Measurements from ENCODE around the gene CIAO1. TPM values are rescaled to one million over a fixed set of nuclear protein-coding genes. Genes with fewer than 3 reads are reported as not detected.

CIAO1 gene
- total and polyA plus RNA-seq, 2 of the 13 experiments (the other 11 are each of a cell fraction or from before 2014, with no cell fraction given): 99.3 to 120 TPM

DNA sequence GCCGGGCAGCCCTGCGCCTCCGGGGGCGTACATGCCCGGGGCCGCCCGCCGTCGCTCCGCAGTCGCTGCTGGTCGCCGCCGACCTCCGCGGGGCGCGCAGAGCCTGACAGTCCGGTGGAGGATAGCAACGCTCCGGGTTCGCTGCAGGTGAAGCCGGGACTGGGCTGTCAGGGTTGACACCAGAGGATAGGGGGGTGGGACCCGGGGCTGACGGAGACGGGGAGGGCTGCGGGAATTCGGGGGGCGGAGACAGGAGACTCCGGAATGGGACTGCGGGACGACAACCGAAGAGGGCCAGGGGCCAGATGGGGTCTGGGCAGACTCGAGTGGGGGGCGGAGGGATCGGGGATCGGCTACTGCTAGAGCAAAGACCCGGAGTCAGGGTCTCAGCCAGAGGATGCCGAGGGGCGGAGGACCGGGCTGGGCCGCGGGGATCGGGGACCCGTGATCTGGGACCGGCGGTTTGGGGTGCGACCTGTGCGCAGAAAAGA lies 631 bp upstream of the CIAO1 start (continued):
- TF ChIP-seq, protein P1, sequence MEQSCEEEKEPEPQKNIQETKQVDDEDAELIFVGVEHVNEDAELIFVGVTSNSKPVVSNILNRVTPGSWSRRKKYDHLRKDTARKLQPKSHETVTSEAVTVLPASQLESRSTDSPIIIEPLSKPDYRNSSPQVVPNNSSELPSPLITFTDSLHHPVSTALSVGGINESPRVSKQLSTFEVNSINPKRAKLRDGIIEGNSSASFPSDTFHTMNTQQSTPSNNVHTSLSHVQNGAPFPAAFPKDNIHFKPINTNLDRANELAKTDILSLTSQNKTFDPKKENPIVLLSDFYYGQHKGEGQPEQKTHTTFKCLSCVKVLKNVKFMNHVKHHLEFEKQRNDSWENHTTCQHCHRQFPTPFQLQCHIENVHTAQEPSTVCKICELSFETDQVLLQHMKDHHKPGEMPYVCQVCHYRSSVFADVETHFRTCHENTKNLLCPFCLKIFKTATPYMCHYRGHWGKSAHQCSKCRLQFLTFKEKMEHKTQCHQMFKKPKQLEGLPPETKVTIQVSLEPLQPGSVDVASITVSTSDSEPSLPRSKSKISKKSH (CRISPR knock-in tag; IDR thresholded peaks at IDR 0.05; ENCODE audit: borderline replicate concordance): no peak
- TF ChIP-seq, protein P2, sequence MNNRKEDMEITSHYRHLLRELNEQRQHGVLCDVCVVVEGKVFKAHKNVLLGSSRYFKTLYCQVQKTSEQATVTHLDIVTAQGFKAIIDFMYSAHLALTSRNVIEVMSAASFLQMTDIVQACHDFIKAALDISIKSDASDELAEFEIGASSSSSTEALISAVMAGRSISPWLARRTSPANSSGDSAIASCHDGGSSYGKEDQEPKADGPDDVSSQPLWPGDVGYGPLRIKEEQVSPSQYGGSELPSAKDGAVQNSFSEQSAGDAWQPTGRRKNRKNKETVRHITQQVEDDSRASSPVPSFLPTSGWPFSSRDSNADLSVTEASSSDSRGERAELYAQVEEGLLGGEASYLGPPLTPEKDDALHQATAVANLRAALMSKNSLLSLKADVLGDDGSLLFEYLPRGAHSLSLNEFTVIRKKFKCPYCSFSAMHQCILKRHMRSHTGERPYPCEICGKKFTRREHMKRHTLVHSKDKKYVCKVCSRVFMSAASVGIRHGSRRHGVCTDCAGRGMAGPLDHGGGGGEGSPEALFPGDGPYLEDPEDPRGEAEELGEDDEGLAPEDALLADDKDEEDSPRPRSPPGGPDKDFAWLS (CRISPR knock-in tag; IDR thresholded peaks at IDR 0.05; ENCODE audit: borderline replicate concordance): 0 out of 2 replicates have a peak, but pooled peaks have one; percentile 17
- no peak; the same call in 1 of the 2 replicates for TF ChIP-seq ZNF543 (CRISPR knock-in tag; IDR thresholded peaks at IDR 0.05)

DNA sequence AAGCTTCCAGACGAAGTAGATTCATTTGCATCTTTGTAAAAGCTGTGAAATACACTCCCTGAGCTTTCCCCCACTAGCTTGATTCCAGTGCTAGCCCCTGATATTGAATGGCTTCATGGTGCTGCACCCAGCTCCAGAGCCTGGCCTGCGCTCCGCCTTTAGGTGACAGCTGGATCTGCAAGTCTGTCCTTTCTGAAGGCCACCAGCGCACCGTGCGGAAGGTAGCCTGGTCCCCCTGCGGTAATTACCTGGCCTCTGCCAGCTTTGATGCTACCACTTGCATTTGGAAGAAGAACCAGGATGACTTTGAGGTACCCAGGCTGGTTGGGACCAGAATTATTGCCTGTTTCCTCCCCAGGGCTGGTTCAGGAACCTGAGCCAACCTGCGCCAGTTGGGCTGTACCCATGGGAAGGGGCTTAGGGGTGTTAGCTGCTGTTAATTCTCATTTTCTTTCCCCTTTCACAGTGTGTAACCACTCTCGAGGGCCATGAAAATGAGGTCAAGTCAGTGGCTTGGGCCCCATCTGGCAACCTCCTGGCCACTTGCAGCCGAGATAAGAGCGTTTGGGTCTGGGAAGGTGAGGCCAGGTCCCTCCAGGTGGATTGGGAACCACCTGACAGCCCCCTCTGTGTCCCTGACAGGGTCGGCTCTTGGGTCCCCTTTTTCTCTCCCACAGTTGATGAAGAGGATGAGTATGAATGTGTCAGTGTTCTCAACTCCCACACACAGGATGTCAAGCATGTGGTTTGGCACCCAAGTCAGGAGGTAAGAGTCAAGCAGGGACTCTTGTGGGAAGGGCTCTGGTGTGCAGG lies 1.3 kb downstream of the CIAO1 start:
- POLR2A ChIA-PET: interaction anchor here (0.6 to 3.6 kb wide), 10 partner anchors 9 to 236 kb away, joined by 3 to 46 read pairs (median 7); partner anchors contain the start of genes NCAPH, SNRNP200 and STARD7
- BruUV-seq (replicated peaks): no TSS peak
- peak overlapping the region; percentile 86 for H3K9ac ChIP-seq (ENCODE audit: insufficient read depth, low read depth, low read length)
- H3K79me2 ChIP-seq (ENCODE audit: insufficient read depth, low read length): peaks cover 52% of the 10 kb centered on the region
- H3K36me3 ChIP-seq (replicated peaks in 1 of 2; ENCODE audit: control insufficient read depth in 1 of 2, insufficient read depth in 2 of 2, low read length in 2 of 2): peaks cover 18 to 42% of the 10 kb centered on the region in 2 experiments
- ATAC-seq (peak; percentile 59), FAIRE-seq (peak; percentile 59), DNase-seq (ENCODE audit: low spot score) (peak; percentile 73)
- WGBS (ENCODE audit: low lambda C conversion rate): 48% methylated on average over 12 of the region's 12 CpGs
- H4K20me1 ChIP-seq (ENCODE audit: insufficient read depth, low read length): peaks cover 6% of the 10 kb centered on the region
- H3K4me2 ChIP-seq (ENCODE audit: low read depth, low read length): peak overlapping the region; percentile 86
- no peaks in the 10 kb centered on the region; a peak in 1 of 5 replicates for H3K27me3 ChIP-seq (ENCODE audit: control insufficient read depth in 1 of 2, insufficient read depth in 2 of 2, low read length in 2 of 2)
- H3K9me3 ChIP-seq (ENCODE audit: low read length): no peaks in the 10 kb centered on the region
- intact Hi-C loops (cut with micrococcal nuclease; ENCODE audit: unreplicated experiment) (loop anchor here (2.0 kb wide), 1 partner anchor 241 kb away; no protein-coding TSS in a partner anchor), in situ Hi-C loops (cut with HindIII; ENCODE audit: extremely low pct_ligation_motif_present, low pct_unique_long_range_greater_than_20kb) (no loop called here)
- H3K27ac ChIP-seq (ENCODE audit: extremely low read length, insufficient read depth, low read length): peak overlapping the region; percentile 83
- no peak overlapping the region for H2AFZ ChIP-seq (ENCODE audit: low read length)
- peaks cover 34% of the 10 kb centered on the region for H3K4me1 ChIP-seq (ENCODE audit: insufficient read depth, low read length)
- H3K4me3 ChIP-seq (replicated peaks in 1 of 3; ENCODE audit: insufficient read depth in 1 of 3, low read depth in 2 of 3, low read length in 3 of 3): peak overlapping the region; percentile 80 to 97 (median 95)
- CTCF ChIA-PET (ENCODE audit: low intra/inter-chr PET ratio, low total read pairs): interaction anchor here (0.6 to 1.5 kb wide), 3 partner anchors 14 to 93 kb away, joined by 3 to 16 read pairs (median 3); no protein-coding TSS in a partner anchor
- TF ChIP-seq, protein P3, sequence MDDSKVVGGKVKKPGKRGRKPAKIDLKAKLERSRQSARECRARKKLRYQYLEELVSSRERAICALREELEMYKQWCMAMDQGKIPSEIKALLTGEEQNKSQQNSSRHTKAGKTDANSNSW (CRISPR knock-in tag; IDR thresholded peaks at IDR 0.05; ENCODE audit: borderline replicate concordance): 0 out of 2 replicates have a peak, but pooled peaks have one; percentile 39
- TF ChIP-seq RBM22 (optimal IDR thresholded peaks at IDR 0.05; ENCODE audit: low read length) (peak; percentile 34), NR2F6 (IDR thresholded peaks at IDR 0.05) (no peak), NR2F6 (CRISPR knock-in tag; IDR thresholded peaks at IDR 0.05) (peak; percentile 37; the same call in 1 of the 2 replicates), ZNF33B (CRISPR knock-in tag; IDR thresholded peaks at IDR 0.05) (no peak), SAFB2 (CRISPR knock-in tag; IDR thresholded peaks at IDR 0.05; ENCODE audit: borderline replicate concordance, low read depth) (0 out of 2 replicates have a peak, but pooled peaks have one; percentile 51), STAG1 (CRISPR knock-in tag; IDR thresholded peaks at IDR 0.05) (peak; percentile 80), FOXO1 (CRISPR knock-in tag; IDR thresholded peaks at IDR 0.05) (no peak), SNRNP70 (IDR thresholded peaks at IDR 0.05; ENCODE audit: low read depth, low read length) (no peak)
- TF ChIP-seq, protein P4, sequence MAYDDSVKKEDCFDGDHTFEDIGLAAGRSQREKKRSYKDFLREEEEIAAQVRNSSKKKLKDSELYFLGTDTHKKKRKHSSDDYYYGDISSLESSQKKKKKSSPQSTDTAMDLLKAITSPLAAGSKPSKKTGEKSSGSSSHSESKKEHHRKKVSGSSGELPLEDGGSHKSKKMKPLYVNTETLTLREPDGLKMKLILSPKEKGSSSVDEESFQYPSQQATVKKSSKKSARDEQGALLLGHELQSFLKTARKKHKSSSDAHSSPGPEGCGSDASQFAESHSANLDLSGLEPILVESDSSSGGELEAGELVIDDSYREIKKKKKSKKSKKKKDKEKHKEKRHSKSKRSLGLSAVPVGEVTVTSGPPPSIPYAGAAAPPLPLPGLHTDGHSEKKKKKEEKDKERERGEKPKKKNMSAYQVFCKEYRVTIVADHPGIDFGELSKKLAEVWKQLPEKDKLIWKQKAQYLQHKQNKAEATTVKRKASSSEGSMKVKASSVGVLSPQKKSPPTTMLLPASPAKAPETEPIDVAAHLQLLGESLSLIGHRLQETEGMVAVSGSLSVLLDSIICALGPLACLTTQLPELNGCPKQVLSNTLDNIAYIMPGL (CRISPR knock-in tag; IDR thresholded peaks at IDR 0.05; ENCODE audit: borderline replicate concordance in 1 of 2, low read depth in 1 of 2): peak in 1 of 2 experiments; percentile 57; a peak in 1 of 4 replicates

Data from HepG2 (cell line).